GM21528 (cell line): ENCODE measurements around the gene CDH23.

Experiments used
- ATAC-seq: cut with Tn5 transposase; IDR thresholded peaks from one replicate; pipeline ENCODE4 v1.9.1; 2021; ENCODE audit warnings: mild to moderate bottlenecking, moderate library complexity; ENCODE audit not compliant: unreplicated experiment, low FRiP score

Gene CDH23

DNA sequence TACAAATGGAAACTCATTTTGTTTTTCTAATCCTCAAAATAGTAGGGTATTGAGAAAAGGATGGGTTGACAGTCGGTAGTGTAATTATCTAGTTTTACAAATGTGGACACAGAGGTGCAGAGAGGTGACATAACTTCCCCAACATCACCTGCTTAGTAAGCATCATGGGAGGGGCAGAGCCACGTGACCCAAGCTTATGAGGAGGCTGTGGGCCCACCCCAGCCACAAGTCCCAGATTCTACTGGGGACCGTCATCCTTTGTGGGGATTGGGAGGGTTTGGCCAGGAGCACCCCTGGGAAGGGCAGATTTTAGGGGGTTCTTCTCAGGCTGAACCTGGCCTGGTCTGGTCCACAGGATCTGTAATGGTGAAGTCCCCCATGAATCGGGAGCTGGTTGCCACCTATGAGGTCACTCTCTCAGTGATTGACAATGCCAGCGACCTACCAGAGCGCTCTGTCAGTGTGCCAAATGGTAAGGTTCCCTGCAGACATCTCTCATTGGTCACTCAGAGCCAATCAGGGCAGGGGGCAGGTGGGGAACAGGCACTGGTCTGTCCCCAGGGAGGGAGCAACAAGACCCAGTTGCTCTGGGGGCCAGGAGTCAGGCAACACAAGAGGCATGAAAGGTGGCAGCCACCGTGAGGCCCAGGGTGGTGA is 400.2 kb downstream of the CDH23 start:
- ATAC-seq: no peak

DNA sequence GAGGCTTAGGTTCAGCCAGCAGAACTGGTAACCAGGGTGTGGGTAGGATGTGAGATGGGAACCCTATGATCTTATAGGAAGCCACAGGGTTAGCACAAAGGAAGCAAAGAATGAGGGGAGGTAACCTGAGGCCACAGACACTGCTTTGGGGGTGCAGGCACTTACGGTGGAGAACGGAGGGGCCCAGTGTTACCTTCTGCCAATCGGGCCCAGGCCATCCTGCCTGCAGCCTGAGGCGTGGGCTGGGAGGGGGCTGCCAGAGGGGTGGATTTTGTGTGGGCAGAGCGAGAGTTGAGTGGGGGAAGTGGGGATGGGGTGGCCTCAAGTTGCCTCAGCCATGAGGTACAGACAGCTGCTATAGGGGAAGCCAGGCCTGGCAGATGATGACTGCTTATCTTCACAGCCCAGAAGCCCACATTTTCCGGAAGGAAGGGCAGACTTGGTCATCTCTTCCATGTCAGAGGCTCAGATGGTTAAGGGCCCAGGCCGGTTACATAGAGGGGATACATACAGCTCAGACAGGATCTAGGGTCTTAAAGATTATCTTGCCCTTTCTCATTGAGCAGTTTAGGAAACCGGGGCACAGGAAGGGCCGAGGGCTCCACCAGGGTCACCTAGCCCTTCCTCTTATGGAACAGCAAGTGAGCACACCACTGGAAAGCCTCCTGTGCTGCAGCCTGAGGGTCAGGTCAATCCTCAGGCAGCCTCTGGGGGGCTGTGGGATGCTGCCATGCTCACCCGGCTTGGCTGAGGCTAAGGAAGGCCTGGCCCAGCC is 401.0 kb downstream of the CDH23 start:
- no peak for ATAC-seq

DNA sequence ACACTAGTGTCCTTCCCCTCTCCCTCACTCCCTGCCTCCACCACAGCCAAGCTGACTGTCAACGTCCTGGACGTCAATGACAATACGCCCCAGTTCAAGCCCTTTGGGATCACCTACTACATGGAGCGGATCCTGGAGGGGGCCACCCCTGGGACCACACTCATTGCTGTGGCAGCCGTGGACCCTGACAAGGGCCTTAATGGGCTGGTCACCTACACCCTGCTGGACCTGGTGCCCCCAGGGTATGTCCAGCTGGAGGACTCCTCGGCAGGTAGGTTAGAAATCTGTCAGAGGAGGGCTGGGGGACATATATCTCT is 401.5 kb downstream of the CDH23 start:
- ATAC-seq: no peak

DNA sequence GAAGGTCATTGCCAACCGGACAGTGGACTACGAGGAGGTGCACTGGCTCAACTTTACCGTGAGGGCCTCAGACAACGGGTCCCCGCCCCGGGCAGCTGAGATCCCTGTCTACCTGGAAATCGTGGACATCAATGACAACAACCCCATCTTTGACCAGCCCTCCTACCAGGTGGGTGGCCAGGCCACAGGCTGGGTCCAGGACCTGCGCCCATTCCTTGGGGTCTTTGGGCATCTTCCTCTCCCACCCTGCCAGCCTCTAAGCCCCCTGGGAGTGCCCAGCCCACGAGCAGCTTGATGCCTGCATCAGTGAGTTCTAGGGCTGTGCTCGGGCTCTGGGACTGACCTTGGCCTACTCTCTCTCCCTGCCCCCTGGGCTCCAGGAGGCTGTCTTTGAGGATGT is 402.4 kb downstream of the CDH23 start:
- ATAC-seq: no peak

DNA sequence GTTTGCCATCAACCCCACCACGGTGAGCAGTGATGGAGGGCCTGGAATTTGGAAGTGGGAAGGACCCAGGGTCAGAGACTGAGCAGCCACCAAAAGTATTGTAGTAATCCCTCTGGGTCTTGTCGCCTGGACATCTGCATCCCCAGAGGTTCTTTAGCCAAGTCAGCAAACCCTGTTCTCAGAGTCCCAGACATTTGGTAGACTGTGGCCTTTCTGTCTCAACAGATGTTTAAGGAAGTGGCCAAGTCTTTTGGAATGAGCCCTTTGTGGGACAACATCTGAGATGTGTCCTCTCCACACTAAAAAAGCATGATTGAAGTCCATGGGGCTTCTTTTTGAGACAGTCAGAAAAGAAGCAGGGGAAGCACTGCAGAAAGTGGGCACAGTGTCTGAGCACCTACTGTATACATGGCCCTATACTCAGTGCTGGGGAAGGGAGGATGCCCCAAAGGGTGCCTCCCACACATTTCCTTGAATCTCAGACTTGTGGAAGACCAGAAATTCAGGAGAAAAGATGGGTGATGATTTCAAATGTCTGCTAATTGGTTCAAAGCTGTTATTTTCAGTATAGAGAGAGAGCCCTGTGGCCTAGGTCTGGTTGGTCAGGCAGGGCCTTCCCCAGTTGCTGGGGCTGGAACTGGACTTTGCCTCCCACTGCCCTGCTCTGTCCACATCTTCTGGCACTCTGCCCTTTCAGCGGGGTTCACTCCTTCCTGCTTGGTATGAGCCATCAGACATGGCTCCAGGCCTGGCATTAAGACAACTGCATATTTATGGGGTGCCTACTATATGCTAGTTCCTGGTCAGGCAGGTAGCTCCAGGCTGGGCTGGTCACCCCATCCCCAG is 403.1 kb downstream of the CDH23 start:
- no peak for ATAC-seq

DNA sequence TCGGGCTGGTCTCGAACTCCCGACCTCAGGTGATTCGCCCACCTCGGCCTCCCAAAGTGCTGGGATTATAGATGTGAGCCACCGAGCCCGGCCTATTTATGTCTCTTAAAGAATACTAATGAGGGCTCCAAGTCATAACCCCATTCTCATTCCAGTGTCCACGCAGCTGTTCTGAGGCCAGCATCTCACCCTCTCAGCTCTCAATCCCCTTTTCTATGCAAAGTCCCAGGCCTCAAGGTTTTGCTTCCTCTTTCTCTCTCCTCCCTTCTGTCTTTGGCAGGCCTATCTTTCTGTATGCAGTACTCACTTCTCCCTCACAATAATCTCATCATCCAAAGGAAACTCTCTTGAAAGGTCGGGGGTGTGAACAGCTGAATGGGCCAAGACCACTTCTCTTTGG is 404.6 kb downstream of the CDH23 start:
- peak; percentile 86 for ATAC-seq

DNA sequence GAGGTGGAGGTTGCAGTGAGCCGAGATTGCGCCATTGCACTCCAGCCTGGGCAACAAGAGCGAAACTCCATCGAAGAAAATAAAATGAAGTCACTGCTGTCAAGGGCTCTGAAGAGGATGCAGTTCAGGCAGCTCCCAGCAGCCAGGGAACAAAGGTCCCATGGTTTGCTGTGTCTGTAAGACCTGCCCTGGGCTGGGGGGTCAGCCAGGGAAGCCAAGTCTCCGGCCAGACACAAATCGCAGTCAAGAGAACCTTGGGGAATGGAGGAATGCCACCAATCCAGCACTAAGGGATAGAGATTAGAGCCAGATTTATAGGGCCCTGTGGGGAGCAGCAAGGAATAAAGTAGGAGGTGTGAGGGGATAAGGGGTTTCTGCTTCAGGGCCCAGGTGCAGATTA is 405.5 kb downstream of the CDH23 start:
- ATAC-seq: no peak

DNA sequence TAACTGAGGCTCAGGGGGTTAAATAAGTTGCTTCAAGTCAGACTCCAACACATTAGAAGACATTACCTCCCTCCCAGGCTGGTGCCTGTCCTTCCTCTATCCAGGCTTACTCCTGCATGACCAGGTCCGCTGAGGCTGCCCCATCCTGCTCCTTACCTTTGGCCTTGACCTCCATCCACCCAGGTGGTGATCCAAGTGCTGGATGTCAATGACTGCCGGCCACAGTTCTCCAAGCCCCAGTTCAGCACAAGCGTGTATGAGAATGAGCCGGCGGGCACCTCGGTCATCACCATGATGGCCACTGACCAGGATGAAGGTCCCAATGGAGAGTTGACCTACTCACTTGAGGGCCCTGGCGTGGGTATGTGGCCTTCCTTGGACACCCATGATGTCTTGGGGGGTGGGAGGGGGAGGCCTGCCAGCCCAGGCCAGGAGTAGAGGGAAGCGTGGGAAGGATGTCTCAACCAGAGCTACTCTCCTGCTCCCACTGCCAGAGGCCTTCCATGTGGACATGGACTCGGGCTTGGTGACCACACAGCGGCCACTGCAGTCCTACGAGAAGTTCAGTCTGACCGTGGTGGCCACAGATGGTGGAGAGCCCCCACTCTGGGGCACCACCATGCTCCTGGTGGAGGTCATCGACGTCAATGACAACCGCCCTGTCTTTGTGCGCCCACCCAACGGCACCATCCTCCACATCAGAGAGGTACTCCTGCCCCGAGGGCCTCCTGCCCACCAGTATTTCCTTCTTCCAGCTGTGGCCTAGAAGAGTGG is 406.2 kb downstream of the CDH23 start:
- ATAC-seq: no peak

DNA sequence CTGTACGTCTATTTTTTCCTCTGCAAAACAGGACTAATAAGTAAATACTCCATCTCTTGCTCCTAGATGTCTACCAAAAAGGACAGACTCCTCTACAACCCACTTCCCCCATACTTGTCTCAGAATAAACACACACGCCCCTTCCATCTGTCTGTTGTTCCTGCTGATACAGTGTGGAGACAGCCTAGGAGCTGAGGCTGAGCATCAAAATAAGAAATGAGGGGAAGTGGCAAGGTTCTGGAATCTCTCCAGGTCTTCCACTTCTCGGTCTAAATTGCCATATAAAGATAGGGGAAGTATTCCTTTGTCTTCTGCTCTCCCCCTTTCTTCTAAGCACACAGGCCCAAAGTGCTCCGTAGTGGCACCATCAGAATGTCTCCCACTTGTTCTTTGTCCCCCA is 407.4 kb downstream of the CDH23 start:
- no peak for ATAC-seq

DNA sequence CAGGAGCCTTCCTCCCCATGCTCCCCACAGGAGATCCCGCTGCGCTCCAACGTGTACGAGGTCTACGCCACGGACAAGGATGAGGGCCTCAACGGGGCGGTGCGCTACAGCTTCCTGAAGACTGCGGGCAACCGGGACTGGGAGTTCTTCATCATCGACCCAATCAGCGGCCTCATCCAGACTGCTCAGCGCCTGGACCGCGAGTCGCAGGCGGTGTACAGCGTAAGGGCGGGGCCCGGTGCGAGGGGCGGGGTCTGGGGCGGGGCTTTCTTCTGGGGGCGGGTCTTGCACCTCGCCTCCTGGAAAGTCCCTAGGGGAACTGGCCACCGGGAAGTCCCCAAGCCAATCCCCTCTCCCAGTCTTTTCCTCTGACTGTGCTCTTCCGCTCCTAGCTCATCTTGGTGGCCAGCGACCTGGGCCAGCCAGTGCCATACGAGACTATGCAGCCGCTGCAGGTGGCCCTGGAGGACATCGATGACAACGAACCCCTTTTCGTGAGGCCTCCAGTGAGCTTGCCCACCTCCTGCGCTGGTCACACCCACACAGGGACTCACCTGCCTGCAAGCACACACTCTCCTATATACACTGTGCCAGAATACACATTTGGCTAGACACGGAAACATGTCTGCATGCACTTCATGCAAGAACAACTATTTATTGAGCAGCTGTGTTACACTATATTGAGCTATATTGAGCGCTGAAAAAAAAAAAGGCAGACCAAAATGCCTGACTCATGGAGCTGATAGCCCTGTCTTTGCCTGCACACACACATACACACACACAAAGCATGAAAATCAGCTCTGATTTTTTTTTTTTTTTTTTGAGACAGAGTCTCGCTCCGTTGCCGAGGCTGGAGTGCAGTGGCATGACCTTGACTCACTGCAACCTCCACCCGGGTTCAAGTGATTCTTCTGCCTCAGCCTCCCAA is 409.3 kb downstream of the CDH23 start:
- no peak for ATAC-seq

DNA sequence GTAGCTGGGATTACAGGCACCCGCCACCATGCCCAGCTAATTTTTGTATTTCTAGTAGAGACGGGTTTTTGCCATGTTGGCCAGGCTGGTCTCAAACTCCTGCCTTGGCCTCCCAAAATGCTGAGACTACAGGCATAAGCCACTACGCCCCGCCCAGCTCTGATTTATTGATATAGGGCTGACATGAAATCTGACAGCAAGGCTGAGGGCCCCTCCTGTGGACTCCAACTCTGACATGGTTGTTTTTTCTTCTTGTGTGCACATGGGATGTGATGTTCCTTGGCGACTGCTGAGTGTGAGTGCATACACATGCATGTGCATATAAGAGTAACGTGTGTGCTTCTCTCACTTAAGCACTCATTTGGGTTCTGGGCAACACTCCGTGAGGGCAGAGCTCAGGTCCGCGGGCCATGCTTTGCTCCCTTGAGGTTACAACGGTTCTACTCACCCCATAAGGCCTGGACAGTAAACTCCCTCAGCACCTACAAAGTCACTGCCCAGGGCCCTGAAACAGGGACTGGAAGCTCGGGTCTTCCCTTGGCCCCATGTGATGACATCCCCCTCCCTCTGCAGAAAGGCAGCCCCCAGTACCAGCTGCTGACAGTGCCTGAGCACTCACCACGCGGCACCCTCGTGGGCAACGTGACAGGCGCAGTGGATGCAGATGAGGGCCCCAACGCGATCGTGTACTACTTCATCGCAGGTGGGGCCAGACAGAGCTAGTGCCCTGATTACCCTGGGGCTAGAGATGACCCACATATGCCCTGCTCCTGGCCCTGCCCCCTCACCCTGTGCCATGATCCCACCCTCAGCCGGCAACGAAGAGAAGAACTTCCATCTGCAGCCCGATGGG is 410.2 kb downstream of the CDH23 start:
- no peak for ATAC-seq

DNA sequence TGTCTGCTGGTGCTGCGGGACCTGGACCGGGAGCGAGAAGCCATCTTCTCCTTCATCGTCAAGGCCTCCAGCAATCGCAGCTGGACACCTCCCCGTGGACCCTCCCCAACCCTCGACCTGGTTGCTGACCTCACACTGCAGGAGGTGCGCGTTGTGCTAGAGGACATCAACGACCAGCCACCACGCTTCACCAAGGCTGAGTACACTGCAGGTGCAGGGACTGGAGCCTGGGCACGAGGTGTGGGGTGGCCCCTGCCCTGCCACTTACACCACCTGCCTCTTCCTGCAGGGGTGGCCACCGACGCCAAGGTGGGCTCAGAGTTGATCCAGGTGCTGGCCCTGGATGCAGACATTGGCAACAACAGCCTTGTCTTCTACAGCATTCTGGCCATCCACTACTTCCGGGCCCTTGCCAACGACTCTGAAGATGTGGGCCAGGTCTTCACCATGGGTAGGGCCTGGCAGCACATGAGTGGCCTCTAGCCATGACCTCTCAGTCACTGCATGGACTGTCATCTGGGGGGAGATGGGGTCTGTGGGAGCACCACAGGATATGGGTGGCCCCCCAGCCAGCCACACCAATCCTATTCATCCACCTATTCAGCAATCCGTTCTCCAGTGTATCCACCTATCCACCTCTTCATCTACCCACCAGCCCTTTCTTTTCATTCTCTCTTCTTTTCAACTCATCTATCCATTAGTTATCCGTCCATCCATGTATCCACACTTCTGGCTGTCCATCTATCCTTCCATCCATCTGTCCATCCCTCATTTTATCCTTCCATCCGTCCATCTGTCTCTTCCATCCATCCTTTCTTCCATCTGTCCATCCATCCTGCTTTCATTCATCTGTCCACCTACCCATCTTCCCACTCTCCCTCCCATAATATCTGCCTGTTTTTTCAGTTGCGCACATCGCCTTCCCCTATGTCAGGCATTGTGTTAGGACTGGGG is 411.1 kb downstream of the CDH23 start:
- no peak for ATAC-seq

DNA sequence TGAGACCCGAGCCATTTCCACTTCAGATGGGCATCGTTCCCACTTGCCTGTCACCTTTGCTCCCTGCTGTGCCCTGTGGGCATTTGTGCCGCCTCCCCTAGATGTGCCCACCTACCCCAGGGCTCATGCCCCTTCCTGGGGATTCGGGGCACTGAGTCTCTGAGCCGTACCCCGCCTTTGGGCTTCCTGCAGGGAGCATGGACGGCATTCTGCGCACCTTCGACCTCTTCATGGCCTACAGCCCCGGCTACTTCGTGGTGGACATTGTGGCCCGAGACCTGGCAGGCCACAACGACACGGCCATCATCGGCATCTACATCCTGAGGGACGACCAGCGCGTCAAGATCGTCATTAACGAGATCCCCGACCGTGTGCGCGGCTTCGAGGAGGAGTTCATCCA is 412.9 kb downstream of the CDH23 start:
- ATAC-seq: no peak

DNA sequence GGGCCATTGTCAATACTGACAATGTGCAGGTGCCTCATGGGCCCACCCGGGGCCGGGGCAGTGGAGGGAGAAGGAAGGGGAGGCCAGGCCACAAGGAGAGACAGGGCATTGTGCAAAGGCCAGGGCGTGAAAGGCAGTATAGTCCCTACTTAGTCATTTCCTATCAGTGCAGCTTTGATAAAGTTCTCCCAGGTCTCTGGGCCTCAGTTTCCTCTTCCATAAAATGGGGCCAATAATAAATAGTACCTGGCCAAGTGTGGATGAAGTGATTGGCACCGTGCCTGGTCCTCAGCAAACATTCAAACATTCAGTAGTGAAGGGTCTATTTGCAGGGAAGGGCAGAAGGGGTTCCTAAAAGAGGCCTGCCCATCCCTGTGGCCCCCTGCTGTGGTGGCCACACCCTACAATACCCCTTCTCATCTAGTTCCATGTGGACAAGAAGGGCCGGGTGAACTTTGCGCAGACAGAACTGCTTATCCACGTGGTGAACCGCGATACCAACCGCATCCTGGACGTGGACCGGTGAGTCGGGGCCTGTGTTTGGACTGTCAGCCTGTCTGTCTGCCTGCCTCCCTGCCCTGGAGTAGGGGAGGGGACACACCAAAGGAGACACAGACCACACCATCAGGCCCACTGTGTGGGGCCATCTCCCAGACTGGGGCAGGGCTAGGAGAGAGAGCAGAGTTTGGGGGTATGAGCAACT is 413.5 kb downstream of the CDH23 start:
- no peak for ATAC-seq

DNA sequence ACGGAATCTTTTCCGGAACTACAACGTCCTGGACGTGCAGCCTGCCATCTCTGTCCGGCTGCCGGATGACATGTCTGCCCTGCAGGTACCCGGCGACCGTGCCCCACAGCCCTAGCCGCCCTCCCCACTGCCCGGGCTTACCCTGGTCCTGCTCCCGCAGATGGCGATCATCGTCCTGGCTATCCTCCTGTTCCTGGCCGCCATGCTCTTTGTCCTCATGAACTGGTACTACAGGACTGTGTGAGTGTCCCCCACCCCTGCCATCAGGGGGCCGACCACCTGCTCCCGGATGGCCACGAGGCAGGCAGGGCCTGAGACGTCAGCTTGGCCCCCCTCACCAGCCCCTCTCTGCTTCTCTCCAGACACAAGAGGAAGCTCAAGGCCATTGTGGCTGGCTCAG is 414.6 kb downstream of the CDH23 start:
- ATAC-seq: no peak

DNA sequence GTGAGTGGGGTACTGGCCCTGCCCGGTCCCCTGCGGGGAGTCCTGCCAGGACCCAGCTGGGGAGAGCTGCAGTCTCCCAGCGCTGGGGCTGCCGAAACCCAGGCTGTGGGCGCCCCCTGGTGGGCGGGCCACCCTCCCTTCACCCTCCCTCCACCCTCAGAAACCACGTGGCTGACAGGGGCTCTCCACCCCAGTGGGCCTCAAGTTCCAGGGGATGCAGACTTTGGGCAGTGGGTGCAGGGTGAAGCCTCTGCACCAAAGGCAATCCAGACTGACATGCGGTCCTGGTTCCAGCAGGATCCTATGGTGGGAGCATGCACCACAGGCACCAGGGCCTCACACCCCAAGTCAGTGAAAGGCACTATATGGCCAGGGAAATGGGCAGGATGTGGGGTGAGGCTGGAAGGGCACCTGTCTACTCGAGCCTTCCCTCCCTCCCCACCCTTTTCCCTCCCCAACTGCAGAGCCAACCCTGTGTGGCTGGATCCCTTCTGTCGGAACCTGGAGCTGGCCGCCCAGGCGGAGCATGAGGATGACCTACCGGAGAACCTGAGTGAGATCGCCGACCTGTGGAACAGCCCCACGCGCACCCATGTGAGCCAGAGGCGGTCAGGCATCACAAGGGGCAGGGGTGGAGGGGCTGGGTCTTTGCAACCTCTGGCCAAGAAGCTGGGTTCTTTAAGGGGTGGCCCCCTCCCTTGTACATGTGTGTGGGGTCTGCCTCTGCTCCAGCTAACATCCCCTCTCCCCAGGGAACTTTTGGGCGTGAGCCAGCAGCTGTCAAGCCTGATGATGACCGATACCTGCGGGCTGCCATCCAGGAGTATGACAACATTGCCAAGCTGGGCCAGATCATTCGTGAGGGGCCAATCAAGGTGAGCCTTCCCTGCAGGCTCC is 415.5 kb downstream of the CDH23 start:
- no peak for ATAC-seq
